IPS DF 19.7 (cell line): ENCODE results near the gene NEURL1B.
"Not testable (repeated sequence)": the region's sequence is repeated elsewhere in the genome, so short reads cannot be mapped to it uniquely, and the experiment has no call there.

Source experiments
- DNase-seq: peaks from one replicate; pipeline ENCODE4 v3.0.0-alpha.2; 2013; ENCODE audit warnings: low read depth, low spot score

NEURL1B gene, protein sequence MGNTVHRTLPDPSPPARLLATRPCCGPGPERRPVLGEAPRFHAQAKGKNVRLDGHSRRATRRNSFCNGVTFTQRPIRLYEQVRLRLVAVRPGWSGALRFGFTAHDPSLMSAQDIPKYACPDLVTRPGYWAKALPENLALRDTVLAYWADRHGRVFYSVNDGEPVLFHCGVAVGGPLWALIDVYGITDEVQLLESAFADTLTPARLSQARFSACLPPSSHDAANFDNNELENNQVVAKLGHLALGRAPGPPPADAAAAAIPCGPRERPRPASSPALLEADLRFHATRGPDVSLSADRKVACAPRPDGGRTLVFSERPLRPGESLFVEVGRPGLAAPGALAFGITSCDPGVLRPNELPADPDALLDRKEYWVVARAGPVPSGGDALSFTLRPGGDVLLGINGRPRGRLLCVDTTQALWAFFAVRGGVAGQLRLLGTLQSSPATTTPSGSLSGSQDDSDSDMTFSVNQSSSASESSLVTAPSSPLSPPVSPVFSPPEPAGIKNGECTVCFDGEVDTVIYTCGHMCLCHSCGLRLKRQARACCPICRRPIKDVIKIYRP

DNA sequence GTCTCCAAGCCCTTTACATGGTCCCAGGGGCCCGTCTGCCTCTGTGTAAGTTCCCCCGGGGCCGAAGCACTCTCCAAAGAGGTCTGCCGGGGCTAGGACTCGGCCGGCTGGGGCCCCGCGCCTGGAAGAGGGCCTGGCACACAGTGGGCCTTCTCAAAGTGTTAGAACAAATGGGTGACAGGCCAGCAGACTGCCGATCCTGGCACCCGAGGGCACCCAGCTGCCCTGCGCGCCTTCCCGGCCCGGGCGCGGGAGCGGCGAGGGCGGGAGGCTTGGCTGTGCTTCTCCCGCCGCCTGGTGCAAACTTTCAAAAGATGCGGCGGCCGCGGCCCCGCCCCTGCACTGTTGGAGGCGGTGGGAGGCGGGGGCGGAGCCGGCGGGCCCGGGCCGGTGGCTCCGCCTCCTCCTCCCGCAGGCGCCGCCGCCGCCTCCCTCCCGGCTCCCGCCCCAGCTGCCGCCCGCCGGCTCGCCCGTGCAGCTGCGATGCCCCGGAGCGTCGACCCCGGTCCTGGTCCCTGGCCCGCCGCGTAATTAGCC is at the start of gene NEURL1B:
Gene NEURL1B, plus strand, starts transcription at position 442 of the 537 bp plus-strand sequence. CDS start 144 bp downstream, outside the sequence.
- no peak for DNase-seq

DNA sequence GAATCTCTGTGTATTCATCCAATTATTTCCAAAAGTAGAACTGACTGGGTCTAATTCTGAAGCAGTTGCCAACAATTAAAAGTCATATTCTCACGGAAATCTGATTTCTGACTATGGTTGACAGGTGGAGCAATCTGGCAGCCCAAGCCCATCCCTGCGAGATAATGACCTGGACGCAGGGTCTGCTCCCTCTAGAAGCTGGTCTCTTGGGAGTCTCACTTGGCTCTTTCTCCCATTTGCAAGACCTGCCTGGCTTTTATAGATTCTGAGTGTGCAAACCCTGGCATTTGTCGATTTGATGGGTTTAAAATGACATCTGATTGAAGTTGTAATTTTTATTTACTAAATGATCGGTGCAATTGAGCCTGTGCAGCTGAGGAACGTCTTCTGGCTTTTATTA is 49.4 kb upstream of the NEURL1B start:
- DNase-seq: no peak

DNA sequence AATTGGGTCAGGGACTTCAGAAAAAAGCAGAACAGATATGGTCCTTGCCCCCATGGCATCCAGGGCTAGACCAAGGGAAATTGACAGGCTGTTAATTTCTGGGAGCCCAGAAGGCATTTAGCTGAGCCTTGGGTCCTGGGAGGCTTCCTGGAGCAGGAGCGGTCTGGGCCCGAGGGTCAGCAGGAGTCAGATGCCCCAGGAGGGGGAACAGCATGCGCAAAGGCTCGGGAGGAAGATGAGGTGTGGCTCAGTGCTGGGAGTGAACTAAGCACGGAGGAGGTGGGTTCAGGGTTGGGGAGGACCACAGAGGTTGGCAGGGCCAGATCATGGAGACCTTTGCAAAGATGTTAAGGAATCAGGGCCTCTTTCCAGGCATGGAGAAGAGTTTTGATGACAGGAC is 48.2 kb upstream of the NEURL1B start:
- no peak for DNase-seq

DNA sequence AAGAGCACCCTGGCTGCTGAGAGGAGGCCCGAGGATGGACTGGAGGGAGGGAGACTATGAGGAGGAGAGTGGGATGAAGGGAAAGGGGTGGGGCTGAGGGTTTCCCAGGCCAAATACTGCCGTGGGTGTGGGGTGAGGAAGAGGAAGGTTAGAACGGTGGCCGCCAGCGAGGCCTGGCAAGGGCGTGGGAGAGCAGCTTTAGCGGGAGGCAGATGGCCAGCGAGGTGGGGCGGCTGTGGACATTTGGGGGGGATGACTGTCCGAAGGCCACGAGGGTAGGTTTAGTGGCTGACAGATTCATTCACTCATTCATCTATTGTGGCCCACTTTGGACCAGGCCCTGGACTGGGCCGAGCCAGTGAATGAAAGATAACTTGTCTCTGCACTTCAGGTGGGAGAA is 47.8 kb upstream of the NEURL1B start:
- DNase-seq: no peak

DNA sequence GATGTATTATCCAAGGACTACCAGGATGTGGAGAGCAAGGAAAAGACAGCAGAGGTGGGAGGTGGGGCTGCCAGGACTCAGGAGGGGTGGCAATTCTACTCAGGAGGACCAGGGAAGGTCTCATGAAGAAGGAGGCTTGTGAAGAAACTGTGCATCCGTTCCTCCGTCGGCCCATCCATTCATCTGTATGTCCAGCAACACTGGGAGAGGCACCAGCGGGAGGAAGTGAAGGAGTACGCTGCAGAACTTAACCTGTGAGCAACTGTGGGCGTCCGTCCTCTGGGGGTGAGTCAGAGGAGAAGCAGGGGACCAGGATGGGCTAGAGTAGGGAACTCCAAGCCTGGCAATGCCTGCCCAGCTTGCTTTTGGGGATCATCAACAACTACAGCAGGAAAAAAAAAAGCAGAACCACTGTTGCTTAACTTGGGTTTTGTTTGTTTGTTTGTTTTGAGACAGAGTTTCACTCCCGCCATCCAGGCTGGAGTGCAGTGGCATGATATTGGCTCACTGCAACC is 47.3 kb upstream of the NEURL1B start:
- no peak for DNase-seq

DNA sequence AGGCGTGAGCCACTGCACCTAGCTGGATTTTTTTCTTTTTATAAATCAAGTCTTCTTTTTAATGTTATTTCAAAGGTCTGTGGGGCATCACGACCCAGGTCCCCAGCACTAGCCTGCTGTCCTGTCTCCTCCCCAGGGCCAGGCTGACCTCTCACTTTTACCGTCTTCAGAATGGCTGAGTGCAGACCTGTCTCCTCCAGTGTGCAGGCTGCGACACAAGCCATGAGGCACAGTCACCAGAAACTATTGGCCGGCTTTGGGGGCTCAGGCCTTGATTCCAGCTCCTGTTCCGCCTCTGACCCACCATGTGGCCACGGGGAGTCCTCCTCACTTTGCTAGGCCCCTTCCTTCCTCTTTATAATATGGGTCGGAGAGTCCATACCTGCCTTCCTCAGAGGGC is 46.6 kb upstream of the NEURL1B start:
- no peak for DNase-seq

DNA sequence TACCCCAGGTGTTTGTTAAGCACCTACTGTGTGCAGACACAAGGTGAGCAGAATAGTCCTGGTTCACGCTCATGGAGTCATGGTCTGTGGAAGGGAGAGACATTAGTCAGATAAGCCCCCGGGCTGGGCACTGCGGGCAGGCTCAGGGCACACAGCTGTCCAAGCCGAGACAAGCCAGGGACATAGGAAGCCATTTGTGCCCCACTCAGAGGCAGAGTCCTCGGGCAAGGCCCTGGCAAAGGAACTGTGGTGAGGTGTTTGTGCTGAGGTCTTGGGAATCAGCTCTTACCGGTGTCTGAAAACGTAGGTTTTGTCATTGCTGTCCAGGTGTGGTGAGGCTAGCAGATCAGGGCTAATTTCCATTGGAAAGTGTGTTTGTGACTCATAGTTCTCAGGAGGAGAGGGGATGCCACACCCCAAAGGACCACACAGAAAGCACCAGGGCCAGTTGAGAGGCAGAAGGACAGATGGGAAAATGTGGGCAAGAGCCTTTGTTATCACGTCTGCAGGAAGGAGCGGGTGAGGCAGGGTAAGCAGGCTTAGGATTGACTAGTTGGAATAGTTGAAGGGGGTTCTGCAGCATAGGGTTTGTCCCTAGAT is 46.1 kb upstream of the NEURL1B start:
- no peak for DNase-seq

DNA sequence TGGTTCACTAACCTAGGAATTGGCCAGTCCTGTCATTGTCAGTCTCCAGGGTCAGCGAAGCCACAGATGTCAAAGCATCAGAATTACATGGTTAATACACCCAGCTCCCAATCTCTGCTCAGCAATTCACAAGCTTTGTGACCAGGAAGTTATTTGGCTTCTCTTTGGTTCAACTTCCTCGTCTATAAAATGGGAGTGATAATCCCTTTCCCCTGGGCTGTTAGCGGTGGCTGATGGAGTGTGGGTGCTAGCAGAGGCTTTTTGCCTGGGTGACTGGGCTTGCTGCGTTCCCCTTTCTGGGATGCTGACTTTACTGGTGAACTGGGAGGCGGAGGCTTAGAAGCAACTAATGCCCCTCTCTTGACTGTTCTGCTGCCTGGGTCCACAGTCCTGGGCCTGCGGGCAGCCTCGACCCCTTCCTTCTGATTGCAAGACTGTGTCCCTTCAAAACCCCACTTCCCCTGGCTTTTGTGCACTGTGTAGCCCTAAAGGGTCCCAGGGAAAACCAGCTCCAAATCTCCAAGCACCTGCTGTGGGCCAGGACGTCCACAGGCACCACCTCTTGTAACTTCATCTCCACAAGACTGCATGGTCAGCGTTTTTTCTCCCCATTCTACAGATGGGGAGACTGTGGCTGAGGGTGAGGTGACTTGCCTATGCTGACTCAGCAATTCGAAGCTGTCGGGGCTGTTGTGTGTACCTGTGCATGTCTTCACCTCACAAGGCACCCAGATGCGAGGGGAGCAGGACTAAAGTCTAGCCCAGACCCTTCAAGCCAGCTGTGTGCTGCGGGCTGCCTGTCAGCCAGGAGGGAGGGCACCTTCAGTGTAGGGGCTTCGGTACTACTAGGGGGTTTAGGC is 45.2 kb upstream of the NEURL1B start:
- DNase-seq: no peak

DNA sequence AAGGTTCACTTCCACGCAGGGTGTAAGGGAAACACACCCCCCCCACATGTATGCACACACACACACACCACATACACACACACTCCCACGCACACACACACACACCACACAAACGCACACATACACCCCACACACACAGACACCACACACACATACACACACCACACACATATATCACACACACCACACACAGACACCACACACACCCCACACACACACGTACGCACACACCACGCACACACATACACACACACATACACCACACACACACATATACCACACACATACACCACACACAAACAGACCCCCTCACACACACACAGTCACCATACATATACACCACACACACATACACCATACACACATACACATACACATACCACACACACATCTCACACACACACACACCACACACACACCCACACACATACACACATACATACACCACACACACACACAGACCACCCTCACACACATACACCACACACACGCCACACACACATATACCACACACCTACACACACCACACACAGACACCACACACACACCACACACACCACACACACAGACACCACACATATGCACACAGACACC is 44.3 kb upstream of the NEURL1B start:
- no peak for DNase-seq

DNA sequence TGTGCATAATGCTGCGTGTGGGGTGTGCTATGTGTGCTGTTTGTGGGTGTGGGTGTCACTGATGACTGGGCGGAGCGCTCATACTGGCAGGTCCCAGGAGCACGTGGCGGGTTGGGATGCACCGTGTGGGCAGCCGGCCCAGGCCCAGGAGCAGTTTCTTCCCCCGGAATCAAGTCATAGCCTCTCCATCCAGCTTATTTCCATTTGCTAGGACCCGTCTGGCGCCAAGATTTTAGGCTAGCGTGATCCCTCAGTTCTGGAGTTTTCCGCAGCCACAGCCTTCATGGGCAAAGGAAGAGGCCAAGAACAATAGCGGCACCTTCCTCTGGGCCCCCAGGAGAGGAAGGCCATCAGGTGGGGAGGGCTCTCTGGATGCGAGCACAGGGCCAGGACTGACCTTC is 43.3 kb upstream of the NEURL1B start:
- no peak for DNase-seq

DNA sequence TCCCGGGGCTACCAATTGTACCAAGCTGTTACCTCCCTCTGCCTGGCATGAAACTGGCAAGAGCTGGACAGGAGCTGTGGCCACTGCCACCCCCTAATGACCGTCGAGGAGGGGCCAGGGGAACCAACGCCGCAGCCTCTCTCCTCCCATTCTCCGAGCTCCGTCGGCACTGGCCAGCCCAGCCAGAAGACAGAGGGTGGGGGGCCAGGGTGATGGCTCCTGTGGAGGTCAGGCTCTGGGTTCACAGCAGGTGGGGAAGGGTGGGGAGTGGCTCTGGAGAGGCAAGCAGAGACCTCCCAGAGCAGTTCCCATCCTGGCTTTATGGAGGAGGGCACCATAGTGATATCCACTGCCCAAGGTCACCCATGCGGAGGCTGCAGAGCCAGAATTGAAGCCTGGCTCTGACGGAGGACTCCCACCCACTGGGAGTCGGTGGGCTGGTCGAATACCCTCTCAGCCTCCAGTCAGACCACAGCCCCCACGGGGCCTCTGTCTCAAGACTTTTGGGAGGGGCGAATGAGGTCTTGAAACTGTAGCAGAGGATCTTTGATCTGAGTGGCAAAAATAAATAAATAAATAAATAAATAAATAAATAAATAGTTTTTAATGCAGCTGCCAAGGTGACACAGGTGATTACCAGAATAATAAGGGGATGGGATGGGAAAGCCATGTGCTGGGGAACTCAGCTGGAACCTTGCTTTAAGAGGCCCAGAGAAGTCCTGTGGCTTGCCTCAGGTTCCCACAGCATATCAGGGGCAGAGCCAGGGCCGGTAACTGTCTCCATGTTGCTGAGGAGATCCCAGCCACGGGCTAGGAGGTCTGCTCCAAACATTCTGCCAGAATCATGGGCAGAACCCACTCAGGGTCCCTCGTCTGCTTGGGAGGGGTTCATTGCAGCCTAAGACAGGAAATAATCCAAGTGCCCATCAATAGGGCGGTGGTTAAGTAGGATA is 42.5 kb upstream of the NEURL1B start:
- DNase-seq: no peak

DNA sequence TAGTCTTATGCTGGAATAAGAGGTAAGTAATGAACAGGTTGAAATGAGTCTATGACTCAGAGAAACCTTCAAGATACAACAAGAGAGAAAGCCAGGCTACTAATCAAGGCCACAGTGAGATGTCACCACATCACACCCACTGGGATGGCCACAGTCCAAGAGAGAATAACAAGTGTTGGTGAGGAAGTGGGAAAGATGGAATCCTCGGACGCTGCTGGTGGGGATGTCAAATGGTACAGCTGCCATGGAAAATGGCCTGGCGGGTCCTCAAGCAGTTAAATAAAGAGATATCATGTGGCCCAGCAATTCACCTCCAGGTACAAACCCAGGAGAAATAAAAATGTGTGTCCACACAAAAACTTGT is 41.9 kb upstream of the NEURL1B start:
- no peak for DNase-seq

DNA sequence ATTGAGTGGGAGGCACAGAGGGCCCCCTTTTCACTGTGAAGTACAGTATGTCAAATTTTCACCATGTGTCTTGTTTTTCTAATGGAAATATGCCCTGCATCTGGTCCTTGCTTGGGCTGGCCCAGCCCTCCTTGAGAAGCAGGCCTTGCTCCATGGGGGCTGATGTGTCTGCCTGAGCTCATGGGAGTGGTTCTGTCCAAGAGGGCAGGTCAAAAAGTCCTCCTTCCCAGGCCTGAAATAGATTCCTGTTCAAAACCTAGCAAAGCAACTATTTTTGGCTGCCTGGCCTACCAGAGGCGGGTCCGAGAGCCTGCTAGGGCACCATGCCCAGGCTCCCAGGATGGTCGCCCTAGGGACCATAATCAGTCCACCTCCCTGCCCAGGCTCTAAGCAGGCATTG is 40.5 kb upstream of the NEURL1B start:
- no peak for DNase-seq

DNA sequence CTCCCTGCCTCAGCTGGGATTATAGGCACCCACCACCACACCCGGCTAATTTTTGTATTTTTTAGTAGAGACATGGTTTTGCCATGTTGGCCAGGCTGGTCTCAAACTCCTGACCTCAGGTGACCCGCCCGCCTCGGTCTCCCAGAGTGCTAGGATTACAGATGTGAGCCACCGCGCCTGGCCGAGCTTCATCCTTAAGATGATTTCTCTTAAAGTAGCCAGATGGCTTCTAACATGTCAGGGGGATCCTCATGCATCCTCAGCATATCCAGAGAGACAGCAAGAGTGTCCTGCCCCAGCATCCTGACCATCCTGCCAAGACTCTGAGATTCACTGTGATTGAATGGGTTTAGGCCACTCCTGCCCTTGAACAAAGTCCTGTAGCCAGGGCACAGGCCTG is 39.5 kb upstream of the NEURL1B start:
- not testable (repeated sequence) for DNase-seq

DNA sequence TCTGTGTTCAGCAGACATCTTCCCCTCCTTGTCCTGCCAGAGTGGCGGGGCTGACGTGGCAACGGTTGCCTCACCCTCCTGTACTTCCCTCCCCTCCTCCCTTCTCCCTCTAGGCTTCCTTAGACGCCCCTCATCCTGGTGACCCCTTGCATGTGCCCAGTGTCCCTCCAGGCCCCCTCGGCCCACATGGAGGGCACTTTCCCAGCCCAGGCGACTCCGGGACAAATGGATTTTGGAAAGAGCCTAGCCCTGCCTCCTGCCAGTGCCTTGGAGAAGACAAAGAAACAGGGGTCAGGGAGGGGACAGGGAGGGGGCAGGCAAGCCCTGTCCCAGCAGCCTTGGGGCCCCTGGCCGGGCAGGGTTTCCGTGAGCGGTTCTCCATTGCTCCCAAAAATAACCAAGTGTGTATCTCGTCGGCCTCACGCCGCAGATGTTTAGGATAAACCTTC is 38.3 kb upstream of the NEURL1B start:
- no peak for DNase-seq

DNA sequence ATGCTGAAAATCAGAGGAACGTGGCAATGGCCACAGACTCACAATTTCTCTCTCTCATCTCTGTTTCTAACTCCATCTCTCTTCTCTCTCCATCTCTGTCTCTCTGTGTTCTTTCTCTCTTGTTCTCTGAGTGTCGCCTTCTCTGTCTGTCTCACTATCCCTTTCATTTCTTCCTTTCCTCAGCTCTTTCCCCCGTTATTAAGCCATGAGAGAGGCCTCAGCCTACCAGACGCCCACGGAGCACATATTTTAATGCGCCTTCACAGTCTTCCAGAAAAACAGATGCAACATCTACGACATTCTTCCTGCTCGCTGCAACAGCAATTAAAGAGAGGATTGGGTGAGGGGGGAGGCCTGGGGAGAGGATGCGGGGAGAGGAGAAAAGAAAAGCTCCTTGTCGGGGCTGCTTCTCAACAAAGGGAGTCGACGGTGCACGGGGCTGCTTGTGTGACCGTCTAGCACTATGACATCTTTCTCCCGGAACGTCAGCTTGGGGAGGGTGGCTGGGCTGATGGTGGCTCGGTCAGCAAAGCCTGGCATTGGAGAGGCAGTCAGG is 37.7 kb upstream of the NEURL1B start:
- no peak for DNase-seq

DNA sequence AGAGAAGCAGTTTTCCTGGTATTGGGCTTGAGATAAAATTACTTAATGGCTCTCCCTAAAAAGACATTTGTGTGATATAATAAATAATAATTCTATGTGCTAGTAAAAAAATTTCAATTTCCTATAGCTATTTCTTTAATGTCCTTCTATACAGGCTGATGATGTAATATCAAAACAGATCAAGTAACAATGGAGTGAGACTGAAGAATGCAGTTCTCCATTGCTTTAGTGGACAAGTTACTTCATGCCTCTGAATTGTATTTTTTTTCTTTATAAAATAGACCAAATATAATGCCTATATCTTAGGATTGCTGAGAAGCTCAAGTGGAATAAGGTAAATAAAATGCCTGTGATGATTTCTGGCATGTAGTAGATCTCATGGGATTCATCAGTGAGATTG is 35.6 kb upstream of the NEURL1B start:
- no peak for DNase-seq

DNA sequence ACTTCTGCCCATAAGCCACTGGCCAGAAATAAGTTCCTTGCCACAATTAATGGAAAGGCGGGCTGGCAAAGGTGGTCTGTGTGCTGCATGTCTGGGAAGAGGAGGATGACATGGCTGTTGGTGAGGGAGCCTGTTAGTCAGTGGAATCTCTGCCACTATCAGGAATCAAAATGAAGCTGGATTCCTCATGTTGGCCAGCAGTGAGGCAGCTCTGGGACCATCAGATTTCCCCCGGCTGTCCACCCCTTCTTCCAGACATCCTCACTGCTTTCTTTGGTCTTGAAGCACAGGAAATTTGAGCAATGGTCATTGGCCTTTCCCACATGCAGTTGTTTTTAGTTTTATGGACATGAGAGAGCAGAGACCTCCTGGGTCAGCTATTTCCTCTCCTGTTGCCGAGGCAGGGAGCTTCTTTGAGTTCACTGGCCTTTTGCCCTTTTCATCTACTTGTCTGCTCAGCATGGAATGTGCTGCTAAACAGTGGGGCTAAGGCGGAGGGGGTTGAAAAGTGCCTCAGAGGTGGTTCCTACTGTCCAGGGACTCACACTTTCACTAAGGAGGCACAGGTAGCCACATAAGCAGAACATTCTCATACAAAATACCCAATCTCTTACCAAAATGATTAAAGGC is 34.8 kb upstream of the NEURL1B start:
- no peak for DNase-seq

DNA sequence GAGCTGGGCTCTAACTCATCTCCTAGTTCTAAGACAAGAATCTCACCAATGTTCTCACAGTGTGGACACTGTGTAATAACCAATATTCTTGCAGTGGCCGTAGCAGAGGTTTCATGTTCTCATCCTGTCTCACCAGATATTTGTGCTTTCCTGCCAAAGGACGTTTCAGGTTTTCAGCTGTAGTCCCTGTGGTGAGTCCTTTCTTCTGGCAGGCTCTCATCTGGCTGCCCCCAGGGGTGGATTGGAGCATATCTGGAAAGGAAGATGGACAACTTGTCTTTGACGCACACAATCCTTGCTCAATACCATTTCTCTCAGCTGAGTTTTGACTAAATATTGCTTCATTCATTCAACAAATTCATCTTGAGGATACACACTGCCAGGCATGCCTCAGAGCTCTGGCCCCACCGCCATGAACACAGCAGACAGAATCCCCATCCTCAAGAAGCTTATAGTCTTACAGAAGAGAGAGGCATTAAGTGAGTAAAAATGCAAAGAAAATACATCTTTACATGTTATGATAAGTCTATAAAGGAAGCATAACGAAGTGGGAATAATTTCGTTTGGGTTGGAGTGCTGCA is 33.8 kb upstream of the NEURL1B start:
- no peak for DNase-seq
